NCI-H1694 treated with DMSO at 0.1 percent for 48 hours (cell line): ENCODE results near the gene SPOCK3.
"Not testable (repeated sequence)": the region's sequence is repeated elsewhere in the genome, so short reads cannot be mapped to it uniquely, and the experiment has no call there.

Experiments used
- DNase-seq: peaks from one replicate; lab custom pipeline; 2025; lab: John Stamatoyannopoulos, UW

The SPOCK3 gene

DNA sequence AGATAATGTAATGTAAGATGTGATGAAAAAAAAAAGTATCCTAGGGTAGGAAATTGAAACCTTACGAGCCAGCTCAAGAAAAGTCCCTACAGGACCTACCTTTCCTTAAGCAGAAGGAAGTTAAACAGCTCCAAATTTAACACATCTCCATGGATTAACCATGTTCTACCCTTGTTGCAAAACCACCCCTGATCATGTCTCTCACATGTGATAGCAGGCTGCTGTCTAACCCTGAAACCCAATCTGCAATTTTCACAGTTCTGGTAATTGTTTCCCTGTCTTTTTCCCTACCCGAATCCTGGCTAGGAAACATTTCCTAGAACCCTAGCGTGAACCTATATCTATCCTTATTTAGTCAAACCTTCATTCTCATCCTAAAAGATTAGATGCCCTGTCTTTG, 198.9 kb downstream of the SPOCK3 start:
- no peak for DNase-seq

DNA sequence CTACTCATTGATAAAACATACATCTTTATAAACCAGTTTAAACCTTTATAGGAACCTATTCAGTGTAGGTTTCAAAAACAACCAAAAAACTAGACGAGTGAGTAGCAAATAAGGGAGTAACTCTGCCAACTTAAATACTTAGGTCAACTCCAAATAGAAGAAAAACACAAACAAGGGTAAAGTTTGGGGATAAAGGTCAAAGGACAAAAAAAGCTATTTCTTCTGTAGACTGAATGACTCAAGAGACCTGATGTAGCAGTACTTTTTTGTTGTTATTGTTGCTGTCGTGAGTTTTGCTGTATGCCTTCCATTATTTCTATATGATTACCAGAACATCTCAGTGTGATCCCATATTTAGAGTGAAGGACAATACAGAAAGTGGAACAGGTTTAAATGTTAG, 199.3 kb downstream of the SPOCK3 start:
- no peak for DNase-seq

DNA sequence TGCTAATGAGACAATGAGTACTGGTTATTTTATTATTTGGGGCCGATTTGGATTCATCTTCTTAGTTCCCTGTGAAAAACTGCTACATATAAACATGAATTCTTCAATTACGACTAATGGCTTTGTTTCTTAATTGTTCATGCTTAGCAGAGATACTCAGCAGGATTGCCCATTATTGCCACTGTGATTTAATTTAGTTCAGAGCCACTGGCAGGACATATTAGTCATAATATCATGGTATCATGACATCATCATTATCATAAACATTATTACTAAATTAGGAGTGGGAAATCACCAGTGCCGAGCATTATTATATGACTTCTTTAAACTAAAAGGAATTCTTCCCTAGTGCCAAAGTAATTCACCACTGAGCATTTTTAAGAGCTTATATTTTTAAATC, 201.4 kb downstream of the SPOCK3 start:
- DNase-seq: no peak

DNA sequence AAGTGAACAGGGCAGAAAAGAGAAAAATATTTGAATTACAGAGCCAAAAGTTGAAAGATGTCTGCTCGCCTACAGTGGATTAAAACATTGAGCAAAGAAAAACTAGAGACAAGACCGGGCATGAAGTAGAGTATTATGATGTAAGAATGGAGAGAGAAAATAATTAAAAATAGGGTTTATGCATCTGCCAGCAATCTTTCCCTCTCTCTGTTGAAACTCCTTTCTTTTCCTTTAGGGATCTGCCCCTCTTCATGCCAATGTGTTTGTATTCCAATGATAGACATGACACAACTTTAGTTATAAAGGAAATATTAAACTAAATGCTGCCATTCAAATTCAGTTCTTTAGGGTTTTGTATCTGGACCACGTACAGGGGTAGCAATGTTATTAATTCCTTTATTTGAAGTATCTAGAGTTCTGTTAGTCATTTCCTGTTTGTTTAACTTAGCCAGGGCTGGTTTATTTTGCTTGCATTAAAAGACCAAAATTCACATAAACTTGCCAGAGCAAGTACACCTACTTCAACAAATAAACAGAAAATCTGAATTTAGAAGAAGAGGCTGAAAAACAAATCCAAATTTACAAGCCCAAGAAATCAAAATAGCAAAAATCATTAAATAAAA, 202.6 kb downstream of the SPOCK3 start:
- no peak for DNase-seq

GRCh38 chr4:167028976-167029375, 205.3 kb downstream of the SPOCK3 start:
- no peak for DNase-seq

- no peak for DNase-seq
Observed at GRCh38 chr4:167025670-167026069, 208.6 kb downstream of the SPOCK3 start.

DNA sequence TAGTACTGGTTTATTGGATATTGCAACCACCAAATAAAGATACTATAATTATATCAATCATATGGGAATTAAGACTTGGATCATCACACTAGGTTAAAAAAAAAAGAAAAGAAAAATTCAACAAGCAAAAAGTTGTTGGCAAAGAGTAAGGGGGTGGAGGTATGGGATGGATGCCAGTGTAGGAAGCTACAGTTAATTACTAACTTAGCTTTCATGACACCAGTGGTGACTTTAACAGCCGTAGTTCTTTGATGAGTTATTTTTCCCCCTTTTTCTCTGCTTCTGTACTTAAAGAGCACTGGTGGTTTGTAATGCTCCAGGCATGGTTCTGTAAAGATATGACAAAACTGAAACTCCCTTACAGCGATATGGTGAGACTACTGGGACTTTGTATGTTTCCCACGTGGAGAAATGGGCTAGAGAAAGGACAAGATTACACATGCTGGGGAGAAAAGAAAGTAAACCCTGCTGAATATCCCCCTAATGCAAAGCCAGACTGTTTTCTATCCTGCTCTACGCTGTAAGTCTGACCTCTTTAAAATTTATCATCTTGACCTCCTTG, 210.8 kb downstream of the SPOCK3 start:
- DNase-seq: no peak

DNA sequence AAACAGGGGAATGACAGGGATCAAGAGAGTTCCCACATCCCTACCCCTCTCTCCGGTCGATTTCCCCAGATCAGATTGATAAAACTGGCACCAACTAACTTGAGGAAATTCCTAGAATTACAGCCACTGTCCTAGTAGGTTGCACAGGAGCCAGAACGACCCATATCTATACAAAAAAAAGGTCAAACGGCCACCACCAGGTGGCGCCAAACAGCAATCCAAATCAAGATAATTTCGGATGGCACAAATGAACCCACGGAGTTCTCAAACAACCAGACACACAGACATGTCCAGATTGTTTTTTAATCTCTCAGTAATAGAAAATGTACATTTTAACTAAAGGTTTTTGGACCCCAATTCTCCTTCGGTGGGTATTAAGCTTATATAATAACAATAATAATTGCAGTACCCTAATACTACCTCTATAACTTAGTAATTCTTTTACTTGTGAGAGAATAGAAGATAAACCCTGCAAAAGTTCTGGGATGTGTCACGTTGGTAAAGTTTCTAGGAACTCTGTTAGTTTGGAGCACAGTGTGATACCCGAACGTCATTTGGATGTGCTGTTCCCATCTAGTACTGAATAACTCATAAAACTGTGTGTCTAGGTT, 212.6 kb downstream of the SPOCK3 start:
- DNase-seq: peak; percentile 17

- DNase-seq: peak; percentile 10
Observed at GRCh38 chr4:167020410-167020809, 213.9 kb downstream of the SPOCK3 start.

GRCh38 chr4:167014944-167015343, 219.3 kb downstream of the SPOCK3 start:
- no peak for DNase-seq

GRCh38 chr4:167003326-167003725, 231.0 kb downstream of the SPOCK3 start:
- DNase-seq: no peak

- no peak for DNase-seq
Observed at GRCh38 chr4:167000141-167000852, 234.0 kb downstream of the SPOCK3 start.

DNA sequence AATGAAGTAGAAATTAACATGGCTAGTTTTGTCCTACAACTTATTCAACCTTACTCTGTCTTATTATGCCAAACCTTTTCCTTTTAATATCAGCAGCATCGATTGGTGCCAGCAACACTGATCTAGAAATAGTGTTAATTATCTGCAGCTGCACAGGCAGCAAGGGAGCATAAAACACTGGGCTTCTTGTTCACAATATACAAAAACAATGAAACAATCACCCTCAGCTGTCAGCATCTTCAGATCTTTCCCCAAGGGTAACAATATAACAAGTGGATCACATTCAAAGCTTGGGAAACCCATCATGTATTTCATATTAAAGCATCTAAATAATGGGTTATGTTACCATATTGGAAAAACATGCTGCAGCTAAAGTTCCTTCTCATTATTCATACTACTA, 238.1 kb downstream of the SPOCK3 start:
- no peak for DNase-seq

DNA sequence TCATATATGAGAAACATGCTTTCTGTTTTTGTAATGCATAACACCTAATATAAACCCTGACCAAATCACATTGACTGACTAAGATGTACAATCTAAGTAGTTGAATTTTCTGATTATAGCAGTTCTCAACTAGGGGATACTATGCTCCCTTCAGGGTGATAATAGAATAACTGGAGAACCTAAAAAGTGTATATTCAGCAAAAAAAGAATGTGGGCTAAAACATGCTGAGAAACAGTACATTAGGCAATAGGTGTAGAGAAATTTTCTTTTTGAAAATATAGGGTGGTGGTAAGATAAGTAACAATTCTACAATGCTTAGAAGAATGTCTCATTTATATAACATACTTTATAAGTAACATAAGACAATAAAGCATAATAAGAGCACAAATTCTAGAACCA, 239.6 kb downstream of the SPOCK3 start:
- DNase-seq: no peak

DNA sequence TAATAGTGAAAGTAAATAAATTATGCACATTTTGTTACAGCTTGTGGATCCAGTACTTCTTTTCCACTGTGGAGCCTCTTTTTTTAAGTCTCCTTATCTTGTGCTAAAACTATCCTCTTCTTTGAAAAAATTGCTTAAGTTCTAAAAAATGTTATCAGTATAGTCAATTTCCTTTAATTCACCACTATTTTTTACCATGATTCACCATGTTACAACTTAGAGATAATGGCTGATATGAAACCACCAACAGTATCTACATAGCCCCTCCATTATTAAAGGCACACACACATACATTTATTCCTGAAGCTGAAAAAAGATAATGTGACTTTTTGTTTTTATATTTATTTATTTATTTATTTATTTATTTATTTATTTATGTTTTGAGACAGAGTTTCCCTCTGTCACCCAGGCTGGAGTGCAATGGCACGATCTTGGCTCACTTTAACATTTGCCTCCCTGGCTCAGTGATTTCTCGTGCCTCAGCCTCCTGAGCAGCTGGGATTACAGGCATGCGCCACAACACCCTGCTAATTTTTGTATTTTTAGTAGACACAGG, 243.2 kb downstream of the SPOCK3 start:
- DNase-seq: no peak

GRCh38 chr4:166989886-166990285, 244.4 kb downstream of the SPOCK3 start:
- DNase-seq: no peak

DNA sequence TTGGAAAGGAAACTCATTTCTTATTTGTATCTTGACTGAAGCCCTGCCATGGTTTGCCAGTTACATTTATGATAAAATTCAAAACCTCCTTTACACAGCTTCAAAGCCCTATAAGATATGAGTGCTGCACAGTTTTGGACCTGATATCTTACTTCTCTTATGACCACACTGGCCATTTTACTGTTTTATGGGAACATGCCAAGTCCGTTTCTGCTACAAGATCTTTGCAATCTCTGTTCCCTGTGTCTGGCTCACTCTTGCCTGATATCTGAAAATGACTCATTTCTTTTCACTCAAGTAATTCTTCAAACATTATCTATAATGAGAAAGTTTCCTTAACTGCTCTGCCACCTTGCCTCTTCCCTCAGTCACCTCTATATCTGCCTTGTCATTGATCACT, 247.3 kb downstream of the SPOCK3 start:
- DNase-seq: no peak

GRCh38 chr4:166981847-166982246, 252.4 kb downstream of the SPOCK3 start:
- no peak for DNase-seq

DNA sequence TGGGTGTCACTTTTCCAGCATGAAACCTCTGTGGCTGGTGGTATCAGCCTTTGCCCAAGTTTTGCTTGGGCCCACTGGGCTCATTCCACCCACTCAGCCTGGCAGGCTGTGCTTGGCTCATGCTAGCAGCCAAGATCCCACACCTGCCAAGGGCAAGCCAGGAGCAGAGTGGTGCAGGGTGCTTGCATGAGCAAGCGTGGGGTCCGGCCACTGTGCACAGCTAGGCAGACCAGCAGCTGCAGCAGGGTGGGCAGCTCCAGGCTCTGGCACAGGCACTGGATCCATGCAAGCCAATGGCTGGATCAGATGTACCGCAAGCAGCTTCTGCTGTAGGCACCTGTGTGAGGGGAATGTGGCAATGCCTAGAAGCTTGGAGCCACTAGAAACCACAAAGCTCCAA, 253.9 kb downstream of the SPOCK3 start:
- DNase-seq: no peak

- no peak for DNase-seq
Observed at GRCh38 chr4:166977596-166977995, 256.7 kb downstream of the SPOCK3 start.

DNA sequence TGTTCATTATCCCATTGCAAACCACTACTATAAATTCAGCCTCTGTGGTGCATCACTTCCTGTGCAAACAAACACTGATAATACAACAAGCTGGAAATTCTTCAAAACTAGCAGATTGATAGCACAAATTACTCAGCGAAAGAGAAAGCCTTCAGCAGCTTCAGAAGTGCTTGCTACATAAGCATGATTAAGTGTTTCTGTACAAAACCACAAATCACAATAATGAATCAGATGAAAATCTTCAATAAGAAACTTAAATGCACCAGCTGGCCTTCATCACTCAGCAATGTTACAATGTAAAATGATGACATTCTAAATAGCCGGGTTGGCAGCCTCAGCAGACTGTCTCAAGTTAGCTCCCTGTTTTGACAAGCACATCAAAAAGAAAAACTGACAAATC, 262.2 kb downstream of the SPOCK3 start:
- DNase-seq: no peak

- not testable (repeated sequence) for DNase-seq
Observed at GRCh38 chr4:166968219-166968618, 266.1 kb downstream of the SPOCK3 start.

GRCh38 chr4:166965562-166965961, 268.7 kb downstream of the SPOCK3 start:
- DNase-seq: no peak
